CD14-positive monocyte (primary cell): ENCODE data around the gene SLIT1. TPM values are rescaled to one million over a fixed set of nuclear protein-coding genes. Genes with fewer than 3 reads are reported as not detected.
A peak's percentile ranks its signal among the peaks of the same experiment; 100 is the strongest.

Source experiments
- DNase-seq, 3 donors: peaks; one replicate each; pipeline ENCODE4 v3.0.0-alpha.2; 2011 to 2022
- H2AFZ ChIP-seq: 2 replicates; pipeline ENCODE4 v1.6.0; 2012; ENCODE audit warnings: mild to moderate bottlenecking, low read depth, low read length, inconsistent platforms; ENCODE audit not compliant: insufficient read depth, poor library complexity, severe bottlenecking
- H3K27ac ChIP-seq, 2 donors: 1 replicate in 1 of 2; 2 replicates in 1 of 2; pipeline ENCODE4 v1.5.1; 2012 to 2013; ENCODE audit warnings: low read length in 2 of 2, control low read depth in 1 of 2, inconsistent platforms in 1 of 2, low read depth in 1 of 2, mild to moderate bottlenecking in 1 of 2
- H3K27me3 ChIP-seq, 2 donors: one replicate each; pipeline versions ENCODE4 v1.6.0 to v1.6.1; 2011 to 2013; ENCODE audit warnings: low read length in 2 of 2; ENCODE audit not compliant: control insufficient read depth in 2 of 2, insufficient read depth in 2 of 2
- H3K36me3 ChIP-seq, 2 donors: replicated peaks in 1 of 2; 1 replicate in 1 of 2; 2 replicates in 1 of 2; pipeline versions ENCODE4 v1.5.1 to v1.6.1; 2012 to 2013; ENCODE audit warnings: low read length in 2 of 2, control low read depth in 1 of 2, inconsistent platforms in 1 of 2, mild to moderate bottlenecking in 1 of 2; ENCODE audit not compliant: insufficient read depth in 2 of 2, control insufficient read depth in 1 of 2
- H3K4me1 ChIP-seq, 2 donors: 1 replicate in 1 of 2; 2 replicates in 1 of 2; pipeline versions ENCODE4 v1.5.1 to v1.6.1; 2012 to 2013; ENCODE audit warnings: low read length in 2 of 2, control low read depth in 1 of 2, inconsistent platforms in 1 of 2, mild to moderate bottlenecking in 1 of 2, moderate library complexity in 1 of 2; ENCODE audit not compliant: insufficient read depth in 2 of 2, control insufficient read depth in 1 of 2
- H3K4me2 ChIP-seq: replicated peaks from 2 replicates; pipeline ENCODE3; 2012; ENCODE audit warnings: low read length, moderate library complexity, mild to moderate bottlenecking; ENCODE audit not compliant: poor library complexity, severe bottlenecking; ENCODE audit errors: extremely low read depth
- H3K4me3 ChIP-seq, 3 experiments: fragments of 200-600 bp in 1 of 3; sonication (generic) in 1 of 3; replicated peaks in 1 of 3; 1 replicate in 2 of 3; 2 replicates in 1 of 3; pipeline ENCODE4 v1.5.1; 2011 to 2013; ENCODE audit warnings: low read length in 3 of 3, mild to moderate bottlenecking in 3 of 3, control low read depth in 2 of 3, low read depth in 2 of 3, inconsistent platforms in 1 of 3, moderate library complexity in 1 of 3
- H3K79me2 ChIP-seq: 2 replicates; pipeline ENCODE4 v1.6.0; 2012; ENCODE audit warnings: mild to moderate bottlenecking, control low read depth, inconsistent platforms, low read length, moderate library complexity; ENCODE audit not compliant: insufficient read depth
- H3K9ac ChIP-seq: 2 replicates; pipeline ENCODE4 v1.6.0; 2017; ENCODE audit warnings: low read length, mild to moderate bottlenecking; ENCODE audit not compliant: insufficient read depth, poor library complexity, severe bottlenecking
- H3K9me3 ChIP-seq, 2 donors: replicated peaks in 1 of 2; 1 replicate in 1 of 2; 2 replicates in 1 of 2; pipeline versions ENCODE4 v1.5.1 to v1.6.1; 2012 to 2013; ENCODE audit warnings: low read length in 2 of 2, control low read depth in 1 of 2; ENCODE audit not compliant: control insufficient read depth in 1 of 2, insufficient read depth in 1 of 2
- H4K20me1 ChIP-seq: 2 replicates; pipeline ENCODE4 v1.6.0; 2012; ENCODE audit warnings: mild to moderate bottlenecking, low read length, control low read depth, moderate library complexity; ENCODE audit not compliant: insufficient read depth
- H3K27ac Mint-ChIP-seq, 7 donors: one replicate each; pipeline ENCODE4 v1.8.0; 2020; ENCODE audit warnings: mild to moderate bottlenecking in 7 of 7, mixed read lengths in 7 of 7, moderate library complexity in 6 of 7, inconsistent platforms in 2 of 7
- H3K27me3 Mint-ChIP-seq, 3 donors: one replicate each; pipeline ENCODE4 v1.8.0; 2021 to 2022; ENCODE audit warnings: low read depth in 3 of 3, mild to moderate bottlenecking in 3 of 3, mixed read lengths in 3 of 3, moderate library complexity in 3 of 3, inconsistent platforms in 1 of 3
- H3K36me3 Mint-ChIP-seq, 2 donors: one replicate each; pipeline ENCODE4 v1.8.0; 2020; ENCODE audit warnings: mixed read lengths in 2 of 2, inconsistent platforms in 1 of 2, mild to moderate bottlenecking in 1 of 2
- H3K4me1 Mint-ChIP-seq: one replicate; pipeline ENCODE4 v1.8.0; 2020; ENCODE audit warnings: mild to moderate bottlenecking, mixed read lengths
- H3K4me3 Mint-ChIP-seq, 2 donors: one replicate each; pipeline ENCODE4 v1.8.0; 2020; ENCODE audit warnings: mild to moderate bottlenecking in 2 of 2, mixed read lengths in 2 of 2, moderate library complexity in 1 of 2
- H3K9me3 Mint-ChIP-seq, 7 donors: one replicate each; pipeline ENCODE4 v1.8.0; 2020 to 2022; ENCODE audit warnings: mixed read lengths in 7 of 7, mild to moderate bottlenecking in 6 of 7, moderate library complexity in 6 of 7, inconsistent platforms in 2 of 7
- WGBS: methylation state at CpG from one replicate; pipeline ENCODE4 v1.1.5; 2013; ENCODE audit warnings: missing lambda C conversion rate; ENCODE audit not compliant: insufficient coverage; 5-methylcytosine and 5-hydroxymethylcytosine counted together
- intact Hi-C, 2 donors: fragments of 100-400 bp; cut with micrococcal nuclease; formaldehyde crosslinking; loops; one replicate each; pipeline versions ENCODE4 v1.15.0 to v1.15.1; 2023
- polyA plus RNA-seq, 3 donors: library from polyadenylated mRNA; depleted of rRNA in 1 of 3; unstranded in 2 of 3; stranded (reverse) in 1 of 3; fragments of 300-500 nt in 2 of 3; fragments of >200 nt in 1 of 3; fragmentation: Illumina TruSeq in 2 of 3; gene quantifications; 1 replicate in 2 of 3; 2 replicates in 1 of 3; pipeline ENCODE4 v1.2.3, GENCODE V29; 2012 to 2021
- TF ChIP-seq, protein P1 (sequence below): fragments of 200-600 bp; IDR thresholded peaks from one replicate; pipeline ENCODE4 v1.8.0; 2022; ENCODE audit warnings: antibody characterized with exemption, mild to moderate bottlenecking

SLIT1 gene
- polyA plus RNA-seq, 3 donors, result 0.05 to 0.81 (median 0.16) TPM

DNA sequence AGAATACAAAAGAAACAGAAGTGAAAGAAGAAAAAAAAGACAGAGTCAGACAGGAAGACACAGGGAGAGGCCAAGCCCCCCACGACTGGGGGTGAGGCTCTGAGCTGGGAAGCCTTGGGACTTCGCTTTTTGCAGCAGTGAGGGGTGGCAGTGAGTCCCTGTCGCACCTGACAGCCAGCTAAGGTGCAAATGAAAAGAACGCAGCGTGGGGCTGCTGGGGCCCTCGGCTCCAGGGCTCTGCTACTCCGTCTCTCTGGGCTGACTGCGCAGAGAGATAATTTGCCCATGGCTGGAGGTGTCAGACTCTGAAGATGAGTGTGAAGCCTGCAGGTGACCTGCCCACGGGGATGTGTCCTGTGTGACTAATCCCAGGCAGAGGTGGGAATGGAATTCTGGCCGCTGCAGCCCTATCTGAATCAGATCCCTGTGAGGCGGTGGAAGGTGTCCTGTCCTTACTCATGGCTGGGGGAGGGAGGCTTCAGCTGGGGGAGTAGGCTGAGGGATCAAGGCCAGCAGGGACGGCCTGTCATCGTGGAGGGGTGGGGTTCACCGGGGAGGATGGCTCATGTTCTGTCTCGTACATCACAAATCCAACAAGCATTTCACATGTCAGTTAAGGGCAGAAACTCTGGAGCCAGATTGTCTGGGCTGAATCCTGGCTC is 96.4 kb downstream of the SLIT1 start:
- intact Hi-C loops, result no loop called here
- H3K27me3 Mint-ChIP-seq, result peaks cover 15 to 38% (median 28%) of the 10 kb centered on the region in 3 donors

DNA sequence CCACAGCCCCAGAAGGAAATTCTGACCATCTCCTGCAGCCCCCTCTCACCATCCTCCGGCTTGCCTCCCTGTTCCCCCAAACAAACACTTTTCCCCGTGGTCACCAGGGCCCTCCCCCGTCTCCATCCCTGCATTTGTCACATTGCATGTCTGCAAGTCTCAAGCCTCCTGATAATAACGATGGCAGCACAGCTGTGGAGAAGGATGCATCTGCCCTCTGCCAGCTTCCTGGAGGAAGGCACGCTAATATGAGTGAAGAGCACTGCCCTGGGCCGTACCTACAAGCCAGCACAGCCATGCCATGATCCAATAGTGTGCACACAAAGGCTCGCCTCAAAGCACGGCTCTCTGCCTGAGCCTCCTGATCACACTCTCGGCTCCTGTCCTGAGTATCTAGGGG is 98.5 kb downstream of the SLIT1 start:
- Mint-ChIP-seq H3K27ac (no peak overlapping the region), H3K4me1 (peaks cover 5% of the 10 kb centered on the region), H3K9me3 (no peaks in the 10 kb centered on the region), H3K36me3 (no peaks in the 10 kb centered on the region), H3K4me3 (no peak overlapping the region), H3K27me3 (peaks cover 15 to 40% (median 28%) of the 10 kb centered on the region in 3 donors)
- TF ChIP-seq, protein P1, sequence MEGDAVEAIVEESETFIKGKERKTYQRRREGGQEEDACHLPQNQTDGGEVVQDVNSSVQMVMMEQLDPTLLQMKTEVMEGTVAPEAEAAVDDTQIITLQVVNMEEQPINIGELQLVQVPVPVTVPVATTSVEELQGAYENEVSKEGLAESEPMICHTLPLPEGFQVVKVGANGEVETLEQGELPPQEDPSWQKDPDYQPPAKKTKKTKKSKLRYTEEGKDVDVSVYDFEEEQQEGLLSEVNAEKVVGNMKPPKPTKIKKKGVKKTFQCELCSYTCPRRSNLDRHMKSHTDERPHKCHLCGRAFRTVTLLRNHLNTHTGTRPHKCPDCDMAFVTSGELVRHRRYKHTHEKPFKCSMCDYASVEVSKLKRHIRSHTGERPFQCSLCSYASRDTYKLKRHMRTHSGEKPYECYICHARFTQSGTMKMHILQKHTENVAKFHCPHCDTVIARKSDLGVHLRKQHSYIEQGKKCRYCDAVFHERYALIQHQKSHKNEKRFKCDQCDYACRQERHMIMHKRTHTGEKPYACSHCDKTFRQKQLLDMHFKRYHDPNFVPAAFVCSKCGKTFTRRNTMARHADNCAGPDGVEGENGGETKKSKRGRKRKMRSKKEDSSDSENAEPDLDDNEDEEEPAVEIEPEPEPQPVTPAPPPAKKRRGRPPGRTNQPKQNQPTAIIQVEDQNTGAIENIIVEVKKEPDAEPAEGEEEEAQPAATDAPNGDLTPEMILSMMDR, result no peak
- no peak overlapping the region for H3K27ac ChIP-seq
- H2AFZ ChIP-seq, result no peak overlapping the region
- H3K4me1 ChIP-seq, result no peaks in the 10 kb centered on the region
- no peak overlapping the region for H3K4me3 ChIP-seq
- H4K20me1 ChIP-seq, result no peaks in the 10 kb centered on the region
- intact Hi-C loops, result no loop called here
- H3K9ac ChIP-seq, result no peak overlapping the region
- 37% methylated on average over 7 of the region's 9 CpGs for whole genome bisulfite sequencing
- no peaks in the 10 kb centered on the region for H3K9me3 ChIP-seq
- no peak overlapping the region for H3K4me2 ChIP-seq
- no peak for DNase-seq
- peaks cover 0 to 7% of the 10 kb centered on the region in 2 donors for H3K27me3 ChIP-seq
- no peaks in the 10 kb centered on the region for H3K79me2 ChIP-seq
- H3K36me3 ChIP-seq, result no peaks in the 10 kb centered on the region

More for the DNA sequence above, 96.4 kb downstream of the SLIT1 start:
- H3K9ac ChIP-seq, result no peak overlapping the region
- no peaks in the 10 kb centered on the region for H4K20me1 ChIP-seq
- no peak for DNase-seq
- H3K79me2 ChIP-seq, result no peaks in the 10 kb centered on the region
- peaks cover 0 to 4% (median 0%) of the 10 kb centered on the region in 7 donors for H3K9me3 Mint-ChIP-seq
- H3K4me3 Mint-ChIP-seq, result no peak overlapping the region
- 30% methylated on average over 11 of the region's 15 CpGs for WGBS
- no peak overlapping the region for H2AFZ ChIP-seq
- TF ChIP-seq, protein P1, result no peak
- H3K4me1 ChIP-seq, result no peaks in the 10 kb centered on the region
- no peak overlapping the region for H3K4me3 ChIP-seq
- no peak overlapping the region for H3K4me2 ChIP-seq
- peaks cover 0 to 7% of the 10 kb centered on the region in 2 donors for H3K27me3 ChIP-seq
- no peaks in the 10 kb centered on the region for H3K36me3 ChIP-seq
- no peaks in the 10 kb centered on the region for H3K9me3 ChIP-seq
- peak overlapping the region in 1 of 7 donors; percentile 37 for H3K27ac Mint-ChIP-seq
- H3K4me1 Mint-ChIP-seq, result peaks cover 5% of the 10 kb centered on the region
- H3K36me3 Mint-ChIP-seq, result no peaks in the 10 kb centered on the region
- no peak overlapping the region for H3K27ac ChIP-seq
